ENCODE measurements around the gene CHMP4B.

CHMP4B gene

DNA sequence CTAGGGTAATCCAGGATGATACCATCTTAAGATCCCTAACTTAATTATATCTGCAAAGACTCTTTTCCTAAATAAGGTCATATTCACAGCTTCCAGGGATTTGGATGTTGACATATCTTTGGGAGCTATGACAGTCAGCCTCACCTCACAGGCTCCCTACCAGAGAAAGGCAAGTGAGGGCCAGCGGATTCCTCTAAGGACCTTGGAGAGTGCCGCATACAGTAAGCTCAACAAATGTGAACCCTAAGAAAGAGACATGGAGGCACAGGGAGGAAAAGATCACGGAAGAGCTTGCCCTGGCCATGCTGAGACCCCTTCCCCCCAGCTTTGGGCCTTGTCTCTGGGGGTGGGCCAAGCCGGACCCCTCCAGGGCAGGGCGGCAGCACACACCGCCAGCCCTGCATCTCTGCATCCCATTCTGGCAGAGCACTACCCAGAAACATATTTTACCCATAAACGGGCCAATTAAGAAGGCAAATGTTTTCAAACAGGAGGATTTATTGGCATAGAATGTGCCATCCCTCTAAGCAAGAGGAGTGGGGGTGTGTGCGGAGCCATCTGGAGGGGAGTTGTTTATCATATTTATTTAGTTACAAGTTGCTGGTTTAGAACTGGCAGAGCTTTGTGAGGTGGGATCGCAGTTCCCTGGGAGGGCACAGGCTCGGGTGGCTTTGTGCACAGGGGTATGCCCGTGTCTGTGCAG is 55.4 kb downstream of the CHMP4B start:
- DNase-seq = no peak

DNA sequence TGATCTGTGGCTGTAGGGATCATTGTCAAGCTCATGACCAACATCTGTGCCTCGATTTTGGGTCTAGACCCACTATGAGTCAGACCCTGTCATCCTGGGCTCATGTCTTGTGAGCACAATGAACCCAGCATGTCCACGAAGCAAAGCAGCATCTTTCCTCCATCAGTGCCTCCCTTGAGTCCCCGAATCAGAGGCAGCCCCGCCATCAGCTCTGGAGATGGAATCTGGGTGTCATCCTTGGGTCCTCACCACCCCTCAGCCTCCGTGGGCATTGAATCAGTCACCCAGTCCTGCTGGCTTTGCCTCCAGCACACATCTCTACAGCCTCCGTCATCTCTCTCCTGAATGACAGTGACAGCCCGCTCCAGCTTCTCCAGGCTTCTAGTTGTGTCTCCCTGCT is 56.9 kb downstream of the CHMP4B start:
- no peak for DNase-seq

DNA sequence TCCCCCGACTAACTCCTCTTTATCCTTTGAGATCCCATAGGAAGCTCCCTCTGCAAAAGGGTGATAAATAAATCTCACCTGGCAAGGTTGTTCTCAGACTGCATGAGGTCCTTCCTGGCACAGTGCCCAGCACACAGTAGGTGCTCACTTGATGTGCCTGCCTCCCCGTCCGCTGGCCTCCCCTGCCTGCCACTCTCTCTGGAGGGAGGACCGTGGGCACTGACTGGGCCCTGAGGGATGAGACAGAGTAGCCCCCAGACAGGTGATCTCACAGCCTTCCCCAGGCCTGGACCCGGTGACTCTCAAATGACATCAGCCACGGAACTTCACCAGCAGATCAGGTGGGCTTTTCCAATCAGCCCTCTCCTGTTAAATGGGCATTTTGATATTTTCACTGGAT is 57.4 kb downstream of the CHMP4B start:
- DNase-seq = no peak

DNA sequence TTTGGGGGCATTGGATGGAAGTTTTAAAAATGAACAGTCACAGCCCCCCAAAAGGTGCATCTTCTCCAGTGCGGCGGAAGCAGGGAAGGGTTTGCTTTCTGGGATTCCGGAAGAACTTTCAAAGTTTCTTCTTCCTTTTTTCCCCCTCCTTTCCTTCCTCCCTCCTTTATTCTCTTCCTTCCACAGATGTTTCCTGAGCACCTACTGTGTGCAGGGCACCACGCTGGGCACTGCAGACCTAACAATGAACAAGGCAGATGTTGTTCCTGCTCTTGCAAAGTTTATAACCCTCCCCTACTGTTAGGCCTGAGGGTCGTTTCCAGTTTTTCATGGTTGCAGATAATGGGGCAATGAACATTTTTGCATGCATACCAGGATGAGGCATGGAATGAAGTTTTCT is 58.1 kb downstream of the CHMP4B start:
- DNase-seq = no peak

DNA sequence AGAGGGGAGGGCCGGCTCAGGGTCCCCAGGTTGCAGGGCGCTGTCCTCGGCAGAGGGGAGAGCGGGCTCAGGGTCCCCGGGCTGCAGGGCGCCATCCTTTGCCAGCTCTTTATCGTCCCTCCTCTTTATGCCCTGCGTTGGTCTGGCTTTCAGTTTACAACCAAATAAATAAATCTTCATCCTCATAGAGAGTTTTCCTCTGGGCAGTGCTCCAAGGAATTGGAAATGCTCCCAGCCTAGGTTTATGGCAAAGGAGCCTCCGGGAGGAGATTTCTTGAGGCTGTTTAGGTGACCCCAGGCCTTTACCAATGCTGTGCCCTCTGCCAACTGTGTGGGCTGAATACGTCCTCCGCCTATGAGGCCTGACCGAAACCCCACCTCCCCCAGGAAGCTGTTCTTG is 60.2 kb downstream of the CHMP4B start:
- DNase-seq = no peak

DNA sequence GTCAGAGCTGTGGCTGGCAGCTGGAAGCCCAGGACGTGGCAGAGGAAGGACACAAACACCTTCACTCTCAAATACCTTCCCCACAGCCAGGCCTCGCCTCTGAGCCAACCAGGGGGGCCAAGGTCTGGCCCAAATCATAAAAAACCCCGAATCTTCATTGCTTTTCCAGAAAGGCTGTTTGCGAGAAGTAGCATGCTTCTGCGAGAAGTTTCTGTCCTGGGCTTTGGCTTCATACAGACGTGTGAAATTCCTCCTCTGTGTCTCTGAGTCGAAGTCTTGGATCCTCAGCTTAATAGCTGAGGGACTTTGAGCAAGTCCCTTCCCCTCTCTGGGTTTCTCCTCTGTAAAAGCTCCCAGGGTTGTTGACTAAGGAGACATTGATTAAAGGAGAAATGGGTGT is 63.0 kb downstream of the CHMP4B start:
- no peak for DNase-seq

DNA sequence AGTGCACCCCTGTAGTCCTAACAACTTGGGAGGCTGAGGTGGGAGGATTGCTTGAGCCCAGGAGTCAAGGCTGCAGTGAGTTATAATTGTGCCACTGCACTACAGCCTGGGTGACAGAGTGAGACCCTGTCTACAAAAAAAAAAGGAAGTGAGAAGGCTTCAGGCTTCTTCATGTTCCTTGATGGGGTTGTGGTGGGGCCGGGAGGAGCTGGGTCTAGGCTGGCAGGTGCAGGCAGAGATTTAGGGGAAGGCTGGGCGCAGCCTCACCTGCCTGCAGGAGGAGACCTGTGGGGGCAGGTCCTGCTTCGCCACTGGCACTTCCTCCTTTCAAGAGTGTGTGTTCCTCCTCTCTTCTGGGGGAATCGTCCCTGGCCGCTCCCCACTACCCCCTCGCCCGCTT is 63.9 kb downstream of the CHMP4B start:
- no peak for DNase-seq

DNA sequence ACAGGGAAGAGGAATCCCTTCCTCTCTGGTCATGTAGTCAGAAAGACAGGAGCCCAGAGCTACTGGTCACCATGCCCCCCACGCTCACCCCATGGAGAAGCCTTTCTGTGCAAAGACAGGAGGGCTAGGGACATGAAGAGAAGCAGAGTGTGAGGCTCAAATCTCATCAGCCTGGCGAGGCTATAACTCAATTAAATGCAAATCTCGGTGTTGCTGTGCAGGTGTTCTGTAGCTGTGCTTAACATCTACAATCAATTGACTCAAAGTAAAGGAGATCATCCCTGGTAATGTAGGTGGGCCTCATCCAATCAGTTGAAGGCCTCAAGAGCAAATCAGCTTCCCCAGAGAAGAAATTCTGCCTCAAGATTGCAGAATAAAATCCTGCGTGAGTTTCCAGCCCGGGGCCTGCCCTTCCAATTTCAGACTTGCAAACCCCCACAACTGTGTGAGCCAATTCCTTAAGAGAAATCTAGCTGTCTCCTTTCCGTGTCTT is 64.4 kb downstream of the CHMP4B start:
- DNase-seq = no peak

DNA sequence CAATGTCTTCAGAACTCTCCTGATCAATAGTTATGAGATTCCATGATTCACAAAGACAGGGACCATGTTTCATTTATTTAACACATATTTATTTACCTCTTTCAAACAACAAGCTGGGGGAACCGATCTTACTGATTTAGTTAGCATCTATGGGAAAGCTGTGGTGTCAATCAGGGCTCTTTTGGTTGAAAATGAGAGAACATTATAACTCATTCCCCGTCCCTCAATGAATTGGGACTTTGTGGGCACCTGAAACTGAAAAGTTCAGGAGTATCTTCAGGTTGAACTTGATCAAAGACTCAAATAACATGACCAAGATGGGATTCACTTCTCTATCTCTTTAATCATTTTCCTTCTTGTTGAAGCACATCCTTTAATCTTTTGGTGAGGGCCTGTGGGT is 67.4 kb downstream of the CHMP4B start:
- no peak for DNase-seq

DNA sequence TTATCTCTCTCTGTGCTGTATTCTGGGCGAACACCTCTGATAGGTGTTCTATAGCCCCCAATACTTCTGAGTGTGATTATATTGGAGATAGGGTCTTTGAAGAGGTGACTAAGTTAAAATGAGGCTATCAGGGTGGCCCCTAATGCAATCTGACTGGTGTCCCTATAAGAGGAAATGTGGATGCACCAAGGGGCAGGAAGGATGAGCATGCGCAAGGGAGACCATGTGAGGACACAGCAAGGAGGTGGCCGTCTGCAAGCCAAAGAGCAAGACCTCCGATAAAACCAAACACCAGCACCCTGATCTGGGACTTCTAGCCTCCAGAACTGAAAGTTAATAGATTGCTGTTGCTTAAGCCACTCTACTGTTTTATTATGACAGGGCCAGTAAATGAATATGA is 69.2 kb downstream of the CHMP4B start:
- no peak for DNase-seq

DNA sequence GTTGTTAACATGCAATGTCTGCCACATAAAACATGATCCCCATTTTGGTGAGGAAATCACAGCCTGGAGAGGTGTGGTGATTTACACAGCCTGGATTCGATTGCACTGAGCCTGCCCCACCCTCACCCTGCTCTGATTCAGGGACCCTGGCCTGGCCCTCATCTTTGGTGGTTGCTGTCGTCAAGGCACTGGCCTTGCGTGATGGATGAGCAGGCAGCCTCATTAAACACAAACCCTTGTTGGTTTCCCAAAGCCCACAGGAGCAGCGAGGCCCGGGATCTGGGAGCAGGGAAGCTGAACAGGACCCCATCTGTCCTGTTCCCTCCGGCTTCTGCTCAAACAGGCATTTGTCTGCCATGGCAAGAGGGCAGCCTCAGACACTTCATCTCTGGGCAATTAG is 70.8 kb downstream of the CHMP4B start:
- DNase-seq = no peak

DNA sequence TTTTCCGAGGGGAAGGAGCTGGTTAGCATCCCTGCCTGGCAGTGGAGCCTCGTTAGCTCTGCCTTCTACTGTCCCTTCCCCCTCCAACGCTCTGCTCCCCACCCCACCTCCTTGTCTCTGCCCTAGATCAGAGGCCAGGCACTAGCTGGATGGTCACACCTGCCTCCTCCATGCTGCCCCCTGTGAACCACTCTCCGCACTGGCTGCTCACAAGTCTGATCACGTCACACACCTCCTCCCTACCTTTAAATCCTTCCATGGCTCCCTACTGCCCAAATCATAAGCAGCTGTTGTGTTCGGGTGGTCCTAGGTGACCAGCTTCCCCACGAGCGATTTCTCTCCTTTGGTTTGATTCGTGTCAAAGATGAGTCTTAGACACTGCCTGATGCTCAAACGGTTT is 71.3 kb downstream of the CHMP4B start:
- DNase-seq = no peak

DNA sequence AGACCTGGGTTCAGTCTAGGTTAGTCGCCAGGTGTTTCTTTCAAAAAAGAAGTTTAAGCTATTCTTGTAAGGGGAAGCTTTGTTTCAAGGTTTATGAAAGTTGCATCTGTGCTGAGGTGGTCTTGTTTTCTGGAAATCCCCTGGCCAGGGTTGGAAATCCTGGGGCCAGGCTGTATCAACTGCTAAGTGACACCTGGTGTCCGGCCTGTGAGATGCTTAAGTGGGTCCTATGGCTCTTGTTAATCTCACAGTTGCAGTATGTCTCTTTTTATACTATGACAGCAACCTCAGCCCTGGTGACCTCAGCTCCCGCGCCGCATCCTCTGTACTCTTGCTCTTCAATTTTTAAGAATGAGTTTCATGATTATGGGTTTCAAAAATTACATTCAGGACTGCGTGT is 72.0 kb downstream of the CHMP4B start:
- DNase-seq = no peak

DNA sequence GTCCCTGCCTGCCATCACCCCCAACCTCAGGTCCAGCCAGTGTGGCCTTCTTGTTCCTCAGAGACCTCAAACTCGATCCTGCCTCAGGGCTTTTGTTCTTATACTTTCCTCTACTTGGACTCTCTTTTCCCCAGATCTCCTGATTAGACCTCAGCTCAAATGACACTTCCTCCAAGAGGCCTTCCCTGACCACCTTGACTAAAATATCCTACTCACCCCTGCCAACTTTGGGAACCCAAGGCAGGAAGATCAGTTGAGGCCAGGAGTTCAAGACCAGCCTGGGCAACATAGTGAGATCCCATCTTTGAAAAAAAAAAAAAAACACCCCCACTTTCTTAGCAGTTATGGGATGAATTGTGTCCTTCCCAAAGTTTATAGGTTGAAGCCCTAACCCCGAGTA is 73.5 kb downstream of the CHMP4B start:
- no peak for DNase-seq

DNA sequence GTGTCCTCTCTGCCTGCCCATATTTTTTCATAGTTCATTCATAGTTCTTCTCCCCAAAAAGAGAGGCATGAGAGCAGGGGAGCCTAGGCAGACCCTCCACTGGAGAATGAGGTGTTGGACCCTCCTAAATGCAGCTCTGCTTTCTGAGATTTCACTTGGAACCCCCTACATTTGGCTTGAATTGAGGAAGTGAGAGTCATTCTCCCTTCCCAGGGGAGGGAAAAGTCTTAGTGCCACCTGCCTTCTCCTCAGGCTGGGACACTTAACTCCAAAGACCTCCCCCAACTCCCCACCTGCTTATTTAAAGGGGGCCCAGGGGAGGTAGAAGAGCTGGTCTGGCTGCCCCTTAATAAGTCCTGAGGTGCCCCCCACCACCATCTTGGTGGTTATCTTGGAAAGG is 78.2 kb downstream of the CHMP4B start:
- DNase-seq = no peak

DNA sequence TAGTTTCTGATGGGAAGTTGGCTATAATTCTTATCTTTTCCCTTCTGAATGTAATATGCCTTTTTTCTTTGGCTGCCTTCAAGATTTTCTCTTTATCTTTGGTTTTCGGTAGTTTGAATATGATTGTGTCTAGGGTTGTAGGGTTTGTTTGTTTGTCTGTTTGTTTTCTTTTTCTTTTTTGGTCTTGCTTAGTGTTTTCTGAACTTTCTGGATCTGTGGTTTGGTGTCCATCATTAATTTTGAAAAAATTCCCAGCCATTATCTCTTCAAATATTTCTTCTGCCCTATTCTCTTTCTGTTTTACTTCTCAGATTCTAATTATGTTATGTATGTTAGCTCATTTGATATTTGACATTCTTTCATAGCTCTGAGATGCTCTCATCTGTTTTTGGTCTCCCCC is 79.4 kb downstream of the CHMP4B start:
- DNase-seq = no peak

DNA sequence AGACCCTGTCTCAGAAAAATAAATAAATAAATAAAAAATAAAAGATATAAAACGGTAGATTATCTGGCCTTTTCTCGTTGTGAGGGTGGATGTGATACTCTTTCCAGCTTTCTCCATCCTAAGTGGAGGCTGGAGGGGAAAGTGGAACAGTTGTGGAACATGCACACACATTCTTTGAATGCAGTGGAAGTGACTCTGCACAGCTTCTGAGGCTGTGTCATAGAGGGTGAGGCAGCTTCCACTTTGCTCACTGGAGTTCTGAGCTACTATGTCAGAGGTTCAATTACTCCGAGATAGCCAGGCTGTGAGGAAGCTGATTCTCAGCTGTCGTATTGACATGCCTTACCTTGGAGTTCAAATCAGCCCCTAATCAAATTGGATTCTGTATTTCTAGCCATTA is 82.2 kb downstream of the CHMP4B start:
- no peak for DNase-seq

DNA sequence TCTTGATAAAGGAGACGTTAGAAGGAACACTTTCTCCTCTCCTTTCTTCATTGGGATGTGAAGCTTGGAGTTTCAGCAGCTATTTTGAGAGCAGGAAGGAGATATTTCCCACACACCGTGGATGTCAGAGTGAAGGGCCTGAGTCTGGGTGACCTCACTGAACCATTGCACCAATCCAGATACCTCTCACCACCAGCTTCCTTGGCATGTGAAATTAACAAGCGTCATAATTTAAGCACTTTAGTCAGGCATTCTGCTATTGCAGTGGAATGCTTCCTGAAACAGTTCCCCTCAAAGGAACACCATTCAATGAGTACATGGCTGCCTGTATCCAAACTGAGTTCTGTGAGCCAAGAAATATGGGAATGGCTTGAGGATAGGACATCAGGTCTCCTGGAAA is 83.7 kb downstream of the CHMP4B start:
- no peak for DNase-seq

DNA sequence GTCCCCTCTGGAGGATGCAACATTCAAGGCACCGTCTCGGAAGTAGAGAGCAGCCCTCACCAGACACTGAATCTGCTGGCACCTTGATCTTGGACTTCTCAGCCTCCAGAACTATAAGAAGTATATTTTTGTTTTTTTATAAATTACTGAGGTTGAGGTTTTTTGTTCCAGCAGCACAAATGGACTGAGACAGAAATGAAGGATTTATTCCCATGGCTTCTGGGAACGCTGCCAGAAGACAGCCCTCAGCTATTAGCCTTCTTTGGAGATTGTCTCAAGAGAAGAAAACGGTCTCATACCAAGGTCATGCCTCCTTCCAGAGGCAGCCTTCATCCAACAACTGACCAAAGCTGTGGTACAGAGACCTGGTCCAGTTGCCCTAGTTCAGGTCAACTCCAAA is 85.4 kb downstream of the CHMP4B start:
- DNase-seq = no peak

DNA sequence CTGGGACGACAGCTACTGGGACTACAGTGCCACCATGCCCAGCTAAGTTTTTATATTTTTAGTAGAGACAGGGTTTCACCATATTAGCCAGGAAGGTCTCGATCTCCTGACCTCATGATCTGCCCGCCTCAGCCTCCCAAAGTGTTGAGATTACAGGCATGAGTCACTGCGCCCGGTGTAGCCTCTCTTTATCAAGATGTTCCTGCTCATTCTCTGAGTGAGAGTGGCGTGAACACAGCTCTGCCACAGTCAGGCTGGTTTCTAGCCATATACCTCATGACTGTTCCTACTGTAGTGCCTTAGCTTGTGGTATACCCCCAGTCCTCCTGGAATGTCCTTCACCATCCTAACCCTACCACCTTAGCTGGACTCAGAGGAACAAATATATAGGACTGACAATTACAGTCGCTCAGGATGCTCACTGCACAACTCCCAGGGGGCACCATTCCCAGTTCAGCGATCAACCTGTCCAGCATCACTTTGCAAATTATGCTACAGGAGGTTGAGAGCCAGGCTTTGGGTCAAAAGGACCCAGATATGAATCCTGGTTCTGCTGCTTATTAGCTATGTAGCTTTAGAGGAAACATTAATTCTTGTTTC is 86.3 kb downstream of the CHMP4B start:
- DNase-seq = no peak

DNA sequence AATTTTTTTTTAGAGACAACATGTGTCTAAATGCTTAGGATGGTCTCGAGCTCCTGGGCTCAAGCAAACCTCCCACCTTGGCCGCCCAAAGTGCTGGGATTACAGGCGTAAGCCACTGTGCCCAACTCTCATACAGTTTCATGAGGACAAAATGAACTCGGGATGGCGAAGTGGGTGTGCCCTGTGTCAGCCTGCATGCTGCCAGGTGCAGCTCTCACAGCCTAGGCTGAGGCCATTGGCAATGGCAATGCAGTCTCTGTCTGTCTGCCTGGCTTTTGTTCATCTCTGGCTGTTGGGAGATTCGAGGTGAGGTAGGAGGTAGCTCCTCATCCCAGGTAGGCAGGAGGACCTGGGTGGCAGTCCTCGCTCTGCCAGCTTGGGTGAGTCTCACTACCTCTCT is 88.0 kb downstream of the CHMP4B start:
- DNase-seq = no peak

DNA sequence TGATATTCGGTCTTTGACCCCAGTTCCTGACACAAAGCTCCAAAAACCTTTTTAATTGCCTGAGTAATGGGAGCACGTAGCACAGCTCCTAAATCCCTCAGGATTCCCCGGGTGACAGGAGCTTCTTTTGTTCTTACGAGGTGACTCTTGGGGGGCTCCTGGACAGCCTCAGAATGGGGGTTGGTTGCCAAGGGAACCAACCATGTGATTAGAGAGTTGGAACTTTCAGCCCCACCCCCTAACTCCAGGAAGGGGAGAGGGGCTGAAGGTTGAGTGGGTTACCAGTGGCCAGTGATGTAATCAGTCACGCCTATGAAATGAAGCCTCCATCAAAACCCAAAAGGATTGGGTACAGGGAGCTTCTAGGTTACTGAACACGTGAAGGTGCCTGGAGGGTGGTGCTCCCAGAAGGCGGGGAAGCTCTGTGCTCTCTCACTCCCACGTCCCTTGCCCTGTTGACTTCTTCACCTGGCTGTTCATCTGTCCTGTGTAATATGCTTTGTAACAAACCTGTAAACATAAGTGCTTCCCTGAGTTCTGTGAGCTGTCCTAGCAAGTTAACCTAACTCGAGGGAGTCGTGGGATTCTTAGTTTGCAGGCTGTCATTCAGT is 89.5 kb downstream of the CHMP4B start:
- DNase-seq = no peak

DNA sequence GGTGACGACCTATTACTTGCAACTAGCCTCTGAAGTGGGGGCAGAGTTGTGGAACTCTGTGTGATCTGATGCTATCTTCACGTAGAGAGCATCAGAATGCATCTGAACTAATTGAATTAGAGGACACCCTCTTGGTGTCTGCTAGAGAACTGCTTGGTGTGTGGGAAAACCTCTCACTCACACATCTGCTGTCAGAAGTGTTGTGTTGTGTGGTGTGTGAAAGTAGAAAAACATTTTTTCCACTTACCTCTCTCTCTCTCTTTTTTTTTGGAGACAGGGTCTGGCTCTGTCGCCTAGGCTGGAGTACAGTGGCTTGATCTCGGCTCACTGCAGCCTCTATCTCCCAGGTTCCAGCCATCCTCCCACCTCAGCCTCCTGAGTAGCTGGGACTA is 90.0 kb downstream of the CHMP4B start:
- DNase-seq = no peak

DNA sequence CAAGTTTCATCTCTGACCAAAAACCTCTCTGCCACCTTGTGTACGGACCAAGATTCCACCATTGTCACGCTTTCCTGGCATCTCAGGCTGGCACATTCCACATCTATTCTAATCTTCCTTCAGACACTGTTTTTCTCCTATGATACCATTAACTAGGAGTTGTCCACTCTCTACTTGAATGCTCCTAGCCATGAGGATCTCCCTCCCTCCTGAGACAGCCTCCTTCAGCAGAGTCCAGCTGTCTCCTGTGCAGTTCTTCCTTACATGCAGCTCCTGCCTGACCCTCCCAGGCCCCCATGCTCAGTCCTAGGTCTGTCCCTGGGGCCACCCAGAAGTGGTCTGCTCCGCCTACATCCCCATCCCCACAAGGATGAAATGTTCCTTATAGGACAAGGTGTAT is 90.9 kb downstream of the CHMP4B start:
- DNase-seq = no peak

Data from SHP77 treated with DMSO at 0.1 percent for 48 hours (cell line).